Measurements from ENCODE around the gene PARN.
"Not testable (repeated sequence)": the region's sequence is repeated elsewhere in the genome, so short reads cannot be mapped to it uniquely, and the experiment has no call there.

The PARN gene

GRCh38 chr16:14632693-14633569 is 2.9 kb upstream of the PARN start, which contains the start of gene BFAR:
Gene BFAR (plus strand): TSS chr16:14632951. CDS start chr16:14644347, 11,396 bp downstream.
- peak; percentile 99 for DNase-seq (ENCODE audit: low spot score)

GRCh38 chr16:14630620-14631330 is 715 bp upstream of the PARN start:
- not testable (repeated sequence) for DNase-seq (ENCODE audit: low spot score)

DNA sequence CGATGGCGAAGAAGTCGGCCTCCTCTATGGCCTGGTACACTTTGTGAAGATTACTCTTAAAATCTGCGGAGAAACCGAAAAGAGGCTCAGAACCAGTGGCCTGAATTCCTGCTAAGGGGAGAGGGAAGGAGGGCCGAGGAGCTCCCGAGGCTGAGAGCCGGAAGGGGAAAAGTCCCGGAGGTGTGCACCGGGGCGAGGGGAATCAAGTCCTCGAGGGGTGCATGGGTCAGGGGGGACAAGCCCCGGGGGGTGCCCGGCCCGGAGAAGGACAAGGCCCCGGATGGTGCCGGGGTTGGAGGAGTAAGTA is 495 bp downstream of the PARN start:
- peak; percentile 5 for DNase-seq (ENCODE audit: low spot score)

GRCh38 chr16:14628806-14629611 is 1.1 kb downstream of the PARN start:
- no peak for DNase-seq (ENCODE audit: low spot score)

- no peak for DNase-seq (ENCODE audit: low spot score)
Measured at GRCh38 chr16:14627078-14627477, 3.0 kb downstream of the PARN start.

DNA sequence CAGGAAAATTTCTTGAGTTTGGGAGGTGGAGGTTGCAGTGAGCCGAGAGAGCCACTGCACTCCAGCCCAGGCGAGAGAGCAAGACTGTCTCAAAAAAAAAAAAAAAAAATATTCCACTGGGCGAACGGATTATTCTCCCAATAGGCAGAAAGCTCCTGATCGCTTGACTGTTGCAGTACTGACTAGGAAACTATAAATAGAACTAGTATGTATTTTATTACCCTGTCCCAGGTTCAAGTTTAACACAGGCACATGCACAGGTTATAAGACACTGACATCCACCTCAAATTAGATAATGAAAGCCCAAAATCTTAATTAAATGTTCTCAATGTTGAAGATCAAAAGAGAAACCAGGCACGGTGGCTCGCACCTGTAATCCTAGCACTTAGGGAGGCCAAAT is 11.5 kb downstream of the PARN start:
- DNase-seq (ENCODE audit: low spot score): no peak

- DNase-seq (ENCODE audit: low spot score): no peak
Measured at GRCh38 chr16:14616280-14616679, 13.8 kb downstream of the PARN start.

DNA sequence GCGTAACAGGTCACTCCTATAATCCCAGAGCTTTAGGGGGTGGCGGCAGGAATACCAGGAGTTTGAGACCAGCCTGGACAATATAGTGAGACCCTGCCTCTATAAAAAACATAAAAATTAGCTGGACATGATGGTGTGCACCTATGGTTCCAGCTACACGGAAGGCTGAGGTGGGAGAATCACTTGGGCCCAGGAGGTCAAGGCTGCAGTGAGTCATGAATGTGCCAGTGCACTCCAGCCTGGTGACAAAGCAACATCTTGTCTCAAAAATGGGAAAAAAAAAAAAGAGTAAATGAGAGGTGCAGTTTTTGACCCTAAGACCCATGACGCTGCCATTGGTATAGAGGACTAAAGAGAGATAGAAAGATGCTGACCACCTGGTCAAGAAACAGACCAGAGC is 16.1 kb downstream of the PARN start:
- no peak for DNase-seq (ENCODE audit: low spot score)

GRCh38 chr16:14611660-14612059 is 18.4 kb downstream of the PARN start:
- DNase-seq (ENCODE audit: low spot score): no peak

DNA sequence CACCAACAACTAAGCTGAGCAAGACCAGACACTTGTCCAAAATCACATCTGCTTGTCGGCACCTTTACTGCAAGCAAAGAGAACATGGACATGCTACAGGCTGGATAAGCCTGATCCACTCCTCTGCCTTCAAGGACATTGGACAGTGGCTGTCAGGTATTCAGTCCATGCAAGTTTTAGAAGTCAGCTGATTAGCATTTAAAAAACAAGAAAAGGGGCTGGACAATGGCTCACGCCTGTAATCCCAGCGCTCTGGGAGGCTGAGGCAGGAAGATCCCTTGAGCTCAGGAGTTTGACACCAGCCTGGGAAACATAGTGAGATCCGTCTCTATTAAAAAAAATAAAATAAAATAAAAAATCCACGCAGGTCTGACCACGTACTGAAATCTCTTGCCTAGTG is 20.3 kb downstream of the PARN start:
- DNase-seq (ENCODE audit: low spot score): no peak

GRCh38 chr16:14608604-14609003 is 21.5 kb downstream of the PARN start:
- DNase-seq (ENCODE audit: low spot score): no peak

DNA sequence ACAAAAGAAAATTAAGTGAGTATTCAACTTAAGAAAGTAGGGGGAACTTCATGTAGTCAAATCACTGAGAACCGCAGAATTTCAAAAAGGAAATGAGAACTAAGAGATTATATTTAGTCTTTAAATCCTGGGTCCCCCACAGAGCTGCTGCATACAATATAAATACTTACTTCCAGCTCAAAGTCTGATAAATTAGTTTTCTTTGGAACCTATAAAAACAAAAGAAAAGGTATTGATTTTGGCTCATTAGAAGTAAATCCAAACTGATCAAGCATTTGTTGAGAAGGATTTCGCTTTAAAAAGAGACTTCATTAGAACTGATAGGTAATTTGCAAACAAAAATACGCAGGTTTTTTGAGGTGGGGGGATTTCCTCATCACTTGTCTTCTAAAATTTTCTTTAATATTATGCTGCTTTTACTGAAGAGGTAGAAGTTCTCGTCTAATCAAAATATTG is 21.9 kb downstream of the PARN start:
- DNase-seq (ENCODE audit: low spot score): no peak

GRCh38 chr16:14606102-14606501 is 24.0 kb downstream of the PARN start:
- no peak for DNase-seq (ENCODE audit: low spot score)

DNA sequence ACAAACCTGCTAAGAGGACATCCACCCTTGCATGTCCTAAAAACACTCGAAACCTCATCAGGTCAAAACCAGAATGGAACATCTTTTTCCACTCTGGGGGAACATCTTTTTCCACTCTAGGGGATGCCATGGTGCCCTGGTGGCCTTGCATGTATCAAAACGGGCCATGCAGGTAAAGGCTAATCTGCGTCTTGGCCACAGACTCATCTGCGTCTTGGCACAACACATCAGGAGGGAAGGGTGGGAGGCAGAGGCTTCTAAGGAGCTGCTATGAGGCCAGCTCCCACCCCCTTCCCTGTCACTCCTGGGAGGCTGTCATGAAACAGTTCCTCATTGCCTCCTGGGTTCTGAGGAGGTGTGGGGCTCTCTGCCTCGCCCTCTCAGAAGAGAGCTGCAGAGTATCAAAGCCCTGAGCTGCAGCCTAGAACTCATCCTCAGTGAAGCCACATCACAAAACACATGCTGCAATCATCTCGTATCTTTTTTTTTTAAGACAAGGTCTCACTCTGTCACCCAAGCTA is 27.6 kb downstream of the PARN start:
- no peak for DNase-seq (ENCODE audit: low spot score)

DNA sequence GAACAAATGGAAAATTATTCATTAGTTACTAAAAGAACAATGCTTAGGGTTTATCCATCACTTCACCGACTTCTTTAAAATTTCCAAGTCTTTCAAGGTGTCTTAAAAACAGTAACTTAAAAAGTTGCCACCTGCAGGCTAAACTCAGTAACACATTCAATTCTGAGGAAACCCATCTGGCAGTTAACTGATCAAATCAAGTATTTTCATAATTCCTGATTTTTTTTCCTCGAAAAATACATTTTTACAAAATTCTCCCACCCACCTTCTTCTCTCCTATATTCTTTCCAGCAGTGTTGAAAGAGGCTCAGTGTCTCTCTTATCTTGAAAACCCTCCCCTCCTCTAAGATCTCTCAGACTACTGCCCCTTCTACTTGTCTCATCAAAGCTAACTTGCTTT is 29.9 kb downstream of the PARN start:
- DNase-seq (ENCODE audit: low spot score): peak; percentile 5

GRCh38 chr16:14586637-14587305 is 43.3 kb downstream of the PARN start:
- no peak for DNase-seq (ENCODE audit: low spot score)

GRCh38 chr16:14585287-14585686 is 44.8 kb downstream of the PARN start:
- no peak for DNase-seq (ENCODE audit: low spot score)

DNA sequence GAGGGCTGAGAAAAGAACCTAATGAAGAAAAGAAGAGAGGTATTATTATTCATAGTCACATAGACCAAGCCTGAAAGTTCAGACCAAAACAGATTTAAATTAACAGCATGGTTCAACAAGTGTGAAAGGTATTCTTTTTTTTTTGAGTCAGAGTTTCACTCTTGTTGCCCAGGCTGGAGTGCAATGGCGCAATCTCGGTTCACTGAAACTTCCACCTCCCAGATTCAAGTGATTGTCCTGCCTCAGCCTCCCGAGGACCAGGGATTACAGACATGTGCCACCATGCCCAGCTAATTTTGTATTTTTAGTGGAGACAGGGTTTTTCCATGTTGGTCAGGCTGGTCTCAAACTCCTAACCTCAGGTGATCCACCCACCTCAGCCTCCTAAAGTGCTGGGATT is 49.1 kb downstream of the PARN start:
- DNase-seq (ENCODE audit: low spot score): not testable (repeated sequence)

- DNase-seq (ENCODE audit: low spot score): no peak
Measured at GRCh38 chr16:14579266-14579665, 50.8 kb downstream of the PARN start.

DNA sequence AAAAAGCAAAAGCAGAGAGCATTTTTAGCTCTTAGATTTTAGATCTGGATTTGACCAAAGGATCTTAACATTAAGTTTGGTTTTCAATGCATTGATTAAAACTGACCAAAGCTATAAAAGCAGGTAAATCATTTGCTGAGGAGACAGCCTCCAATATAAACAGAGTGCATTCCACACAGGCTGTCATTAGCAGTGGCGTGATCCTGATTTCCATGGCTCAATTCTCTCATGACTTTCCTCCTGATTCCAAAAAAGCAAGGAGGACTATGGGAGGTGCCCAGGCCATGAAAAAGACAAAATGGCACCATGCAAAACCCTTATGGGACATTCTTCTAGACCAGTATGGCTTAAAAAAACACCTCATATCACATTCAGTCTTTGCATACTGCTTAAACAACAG is 53.5 kb downstream of the PARN start:
- DNase-seq (ENCODE audit: low spot score): no peak

GRCh38 chr16:14576069-14576468 is 54.0 kb downstream of the PARN start:
- no peak for DNase-seq (ENCODE audit: low spot score)

All from CD4-positive, alpha-beta T cell treated with Interleukin-15 for 4 hours (primary cell).